GM21619 (cell line): ENCODE results near the gene FURIN.
"Not testable (repeated sequence)": the region's sequence is repeated elsewhere in the genome, so short reads cannot be mapped to it uniquely, and the experiment has no call there.

Experiments used
- ATAC-seq: cut with Tn5 transposase; IDR thresholded peaks from one replicate; pipeline ENCODE4 v1.9.1; 2021; ENCODE audit not compliant: unreplicated experiment

Gene FURIN

GRCh38 chr15:90840954-90841353 lies 27.4 kb upstream of the FURIN start:
- no peak for ATAC-seq

- ATAC-seq, result no peak
These were observed 23.7 kb upstream of the FURIN start for GRCh38 chr15:90844696-90845095.

GRCh38 chr15:90845201-90845949 lies 23.0 kb upstream of the FURIN start:
- peak; percentile 87 for ATAC-seq

- ATAC-seq, result not testable (repeated sequence)
These were observed 19.0 kb upstream of the FURIN start for GRCh38 chr15:90849424-90849823.

GRCh38 chr15:90851114-90851513 lies 17.3 kb upstream of the FURIN start:
- no peak for ATAC-seq

- no peak for ATAC-seq
These were observed 16.4 kb upstream of the FURIN start for GRCh38 chr15:90851940-90852339.

GRCh38 chr15:90855139-90855538 lies 13.2 kb upstream of the FURIN start:
- ATAC-seq, result no peak

GRCh38 chr15:90857337-90857736 lies 11.1 kb upstream of the FURIN start:
- no peak for ATAC-seq

- ATAC-seq, result no peak
These were observed 10.4 kb upstream of the FURIN start for GRCh38 chr15:90857883-90858443.

GRCh38 chr15:90859234-90860131 lies 8.9 kb upstream of the FURIN start:
- ATAC-seq, result no peak

GRCh38 chr15:90860450-90860849 lies 7.9 kb upstream of the FURIN start:
- no peak for ATAC-seq

- ATAC-seq, result no peak
These were observed 7.3 kb upstream of the FURIN start for GRCh38 chr15:90860942-90861675.

GRCh38 chr15:90862487-90862886 lies 5.9 kb upstream of the FURIN start:
- no peak for ATAC-seq

- no peak for ATAC-seq
These were observed 5.2 kb upstream of the FURIN start for GRCh38 chr15:90862964-90863778.

- ATAC-seq, result no peak
These were observed 4.4 kb upstream of the FURIN start for GRCh38 chr15:90863987-90864386.

- ATAC-seq, result no peak
These were observed 3.9 kb upstream of the FURIN start for GRCh38 chr15:90864507-90864906.

GRCh38 chr15:90865702-90866101 lies 2.7 kb upstream of the FURIN start:
- no peak for ATAC-seq

GRCh38 chr15:90866161-90866715 lies 2.1 kb upstream of the FURIN start:
- no peak for ATAC-seq

- no peak for ATAC-seq
These were observed 1.6 kb upstream of the FURIN start for GRCh38 chr15:90866800-90867199.

- ATAC-seq, result no peak
These were observed 753 bp downstream of the FURIN start for GRCh38 chr15:90869140-90869541.
